Prostate gland (tissue), 2 donors: Measurements from ENCODE around the gene PHF12. TPM values are rescaled to one million over a fixed set of nuclear protein-coding genes. Genes with fewer than 3 reads are reported as not detected.
A peak's percentile ranks its signal among the peaks of the same experiment; 100 is the strongest.

Experiments
- DNase-seq: peaks from one replicate; pipeline ENCODE4 v3.0.0-alpha.2; 2019; ENCODE audit warnings: low spot score
- H3K27ac ChIP-seq, 2 donors: fragments of 200-600 bp; sonication (generic); 2 replicates each; pipeline ENCODE4 v1.5.1; 2017 to 2019
- H3K27me3 ChIP-seq: fragments of 200-600 bp; sonication (generic); replicated peaks from 2 replicates; pipeline ENCODE4 v1.5.1; 2019; ENCODE audit not compliant: insufficient read depth
- H3K36me3 ChIP-seq, 2 donors: fragments of 200-600 bp; sonication (generic); 1 replicate in 1 of 2; 2 replicates in 1 of 2; pipeline versions ENCODE4 v1.5.1 to v1.8.1; 2017 to 2019
- H3K4me1 ChIP-seq: fragments of 200-600 bp; sonication (generic); replicated peaks from 2 replicates; pipeline ENCODE4 v1.5.1; 2019
- H3K4me3 ChIP-seq, 2 donors: fragments of 200-600 bp; sonication (generic); 2 replicates each; pipeline ENCODE4 v1.5.1; 2017 to 2019
- H3K9me3 ChIP-seq: fragments of 200-600 bp; sonication (generic); 2 replicates; pipeline ENCODE4 v1.5.1; 2017
- CTCF ChIP-seq, 4 experiments: fragments of 200-600 bp in 2 of 4; fragments of 450-650 bp in 2 of 4; sonication (generic) in 2 of 4; IDR thresholded peaks; 1 replicate in 3 of 4; 2 replicates in 1 of 4; pipeline ENCODE4 v1.5.1; 2016 to 2019; ENCODE audit warnings: antibody characterized with exemption in 4 of 4, mild to moderate bottlenecking in 2 of 4, moderate library complexity in 2 of 4
- POLR2A ChIP-seq: fragments of 450-650 bp; IDR thresholded peaks from one replicate; pipeline ENCODE4 v1.6.1; 2016; ENCODE audit warnings: antibody characterized with exemption, mild to moderate bottlenecking
- POLR2AphosphoS5 ChIP-seq: sonication (generic); formaldehyde crosslinking; IDR thresholded peaks from one replicate; pipeline ENCODE4 v1.6.1; 2017; ENCODE audit warnings: antibody characterized with exemption
- WGBS: methylation state at CpG from one replicate; pipeline ENCODE4 v1.1.5; 2018; 5-methylcytosine and 5-hydroxymethylcytosine counted together
- intact Hi-C: fragments of 100-400 bp; cut with DNase I; formaldehyde crosslinking; loops from one replicate; pipeline ENCODE4 v1.14.2; 2022
- total RNA-seq, 2 donors: library from RNA; depleted of rRNA; stranded (reverse); fragments of >200 nt; gene quantifications; one replicate each; pipeline ENCODE4 v1.1.0, GENCODE V29; 2016

PHF12 gene
- total RNA-seq, 2 donors from 2014 or later = 74.9 to 112 TPM

GRCh38 chr17:28941251-28941650 lies 10.1 kb downstream of the PHF12 start:
- Histone ChIP-seq H3K4me3 (no peak overlapping the region), H3K4me1 (peaks cover 42% of the 10 kb centered on the region), H3K9me3 (no peaks in the 10 kb centered on the region), H3K27me3 (no peaks in the 10 kb centered on the region), H3K27ac (peak overlapping the region; percentile 28 to 47), H3K36me3 (no peaks in the 10 kb centered on the region)
- TF ChIP-seq POLR2AphosphoS5 (peak; percentile 49), POLR2A (no peak)
- intact Hi-C loops = no loop called here
- 11% methylated on average over 1 of the region's 1 CpG for WGBS
- no peak for DNase-seq

GRCh38 chr17:28940675-28941074 lies 10.6 kb downstream of the PHF12 start:
- no peaks in the 10 kb centered on the region for H3K9me3 ChIP-seq
- no peak overlapping the region for H3K4me3 ChIP-seq
- peak; percentile 19 for DNase-seq
- no peaks in the 10 kb centered on the region for H3K36me3 ChIP-seq
- no peaks in the 10 kb centered on the region for H3K27me3 ChIP-seq
- peak; percentile 35 for TF ChIP-seq POLR2AphosphoS5
- no peak for TF ChIP-seq CTCF (IDR thresholded peaks at IDR 0.05)
- H3K27ac ChIP-seq = peak overlapping the region; percentile 15 to 21
- WGBS = 17% methylated on average over 3 of the region's 3 CpGs
- intact Hi-C loops = no loop called here
- H3K4me1 ChIP-seq = peaks cover 36% of the 10 kb centered on the region

GRCh38 chr17:28940142-28940541 lies 11.2 kb downstream of the PHF12 start:
- no peak overlapping the region for H3K4me3 ChIP-seq
- no peak for DNase-seq
- H3K9me3 ChIP-seq = no peaks in the 10 kb centered on the region
- intact Hi-C loops = no loop called here
- TF ChIP-seq POLR2AphosphoS5 = no peak
- no peak for TF ChIP-seq POLR2A
- TF ChIP-seq CTCF (IDR thresholded peaks at IDR 0.05) = no peak
- H3K4me1 ChIP-seq = peaks cover 32% of the 10 kb centered on the region
- WGBS = 65% methylated on average over 3 of the region's 3 CpGs
- H3K27me3 ChIP-seq = no peaks in the 10 kb centered on the region
- H3K36me3 ChIP-seq = no peaks in the 10 kb centered on the region
- H3K27ac ChIP-seq = peak overlapping the region; percentile 15 to 21

GRCh38 chr17:28938552-28938951 lies 12.8 kb downstream of the PHF12 start:
- DNase-seq = no peak
- TF ChIP-seq CTCF (IDR thresholded peaks at IDR 0.05) (no peak), POLR2AphosphoS5 (no peak), POLR2A (no peak)
- Histone ChIP-seq H3K27me3 (no peaks in the 10 kb centered on the region), H3K36me3 (no peaks in the 10 kb centered on the region), H3K27ac (peak overlapping the region; percentile 64 to 74), H3K4me3 (no peak overlapping the region), H3K9me3 (no peaks in the 10 kb centered on the region), H3K4me1 (peaks cover 25% of the 10 kb centered on the region)
- intact Hi-C loops = no loop called here

GRCh38 chr17:28937044-28937729 lies 14.1 kb downstream of the PHF12 start:
- peak; percentile 84 for DNase-seq
- no peak for TF ChIP-seq POLR2A
- peak; percentile 92 for TF ChIP-seq POLR2AphosphoS5
- TF ChIP-seq CTCF (IDR thresholded peaks at IDR 0.05) = no peak
- no peaks in the 10 kb centered on the region for H3K27me3 ChIP-seq
- WGBS = 41% methylated on average over 5 of the region's 5 CpGs
- no peaks in the 10 kb centered on the region for H3K36me3 ChIP-seq
- H3K9me3 ChIP-seq = no peaks in the 10 kb centered on the region
- H3K27ac ChIP-seq = peak overlapping the region; percentile 64 to 74
- intact Hi-C loops = no loop called here
- peaks cover 25% of the 10 kb centered on the region for H3K4me1 ChIP-seq
- H3K4me3 ChIP-seq = no peak overlapping the region
